Activated CD4-positive, alpha-beta T cell treated with anti-CD3 and anti-CD28 coated beads, Interleukin-2, amount 10 ng/mL, durations not matched to agents 7 days and 5 days (primary cell): ENCODE data around the gene DHX35. TPM values are rescaled to one million over a fixed set of nuclear protein-coding genes. Genes with fewer than 3 reads are reported as not detected.
"Not testable (repeated sequence)": the region's sequence is repeated elsewhere in the genome, so short reads cannot be mapped to it uniquely, and the experiment has no call there.

Source experiments
- CTCF ChIA-PET: fragments of 350-600 bp; sonication (Branson Sonifier 250); formaldehyde crosslinking; loops from one replicate; lab custom pipeline; 2021; ENCODE audit warnings: antibody characterized with exemption; lab: Charles Lee
- POLR2A ChIA-PET: fragments of 350-600 bp; sonication (Branson Sonifier 250); formaldehyde crosslinking; loops from one replicate; lab custom pipeline; 2021; ENCODE audit warnings: antibody characterized with exemption; lab: Charles Lee
- DNase-seq: peaks from one replicate; pipeline ENCODE4 v3.0.0-alpha.2; 2020
- H3K27ac Mint-ChIP-seq: one replicate; pipeline ENCODE4 v1.8.0; 2021; ENCODE audit warnings: mild to moderate bottlenecking, moderate library complexity, mixed read lengths
- H3K27me3 Mint-ChIP-seq: one replicate; pipeline ENCODE4 v1.8.0; 2021; ENCODE audit warnings: mixed read lengths
- H3K36me3 Mint-ChIP-seq: one replicate; pipeline ENCODE4 v1.8.0; 2021; ENCODE audit warnings: low read depth, mixed read lengths
- H3K4me1 Mint-ChIP-seq: one replicate; pipeline ENCODE4 v1.8.0; 2021; ENCODE audit warnings: mixed read lengths
- H3K4me3 Mint-ChIP-seq: one replicate; pipeline ENCODE4 v1.8.0; 2021; ENCODE audit warnings: mild to moderate bottlenecking, moderate library complexity, mixed read lengths
- H3K9me3 Mint-ChIP-seq: one replicate; pipeline ENCODE4 v1.8.0; 2021; ENCODE audit warnings: mixed read lengths
- total RNA-seq, 2 experiments: library from RNA; stranded (reverse); gene quantifications; one replicate each; pipeline ENCODE4 v1.2.3, GENCODE V29; 2021

The DHX35 gene
- total RNA-seq, 2 experiments from 2014 or later, result 8.8 to 10.3 TPM

GRCh38 chr20:38947931-38948362, 14.2 kb upstream of the DHX35 start:
- POLR2A ChIA-PET, result no interaction called here
- CTCF ChIA-PET, result no interaction called here
- Mint-ChIP-seq H3K27me3 (no peaks in the 10 kb centered on the region), H3K9me3 (no peaks in the 10 kb centered on the region), H3K4me3 (no peak overlapping the region), H3K4me1 (no peaks in the 10 kb centered on the region), H3K36me3 (peaks cover 67% of the 10 kb centered on the region), H3K27ac (no peak overlapping the region)
- DNase-seq, result no peak

- peaks cover 2% of the 10 kb centered on the region for H3K4me1 Mint-ChIP-seq
- H3K27me3 Mint-ChIP-seq, result no peaks in the 10 kb centered on the region
- H3K27ac Mint-ChIP-seq, result no peak overlapping the region
- POLR2A ChIA-PET, result no interaction called here
- H3K36me3 Mint-ChIP-seq, result peaks cover 61% of the 10 kb centered on the region
- no peak overlapping the region for H3K4me3 Mint-ChIP-seq
- H3K9me3 Mint-ChIP-seq, result no peaks in the 10 kb centered on the region
- DNase-seq, result no peak
- CTCF ChIA-PET, result interaction anchor here (0.9 to 1.5 kb wide), 4 partner anchors 9 to 27 kb away, joined by 3 to 5 read pairs (median 3); partner anchors contain the start of gene FAM83D
Measured at GRCh38 chr20:38950254-38950653, 11.9 kb upstream of the DHX35 start.

GRCh38 chr20:38951611-38952010, 10.5 kb upstream of the DHX35 start:
- ChIA-PET POLR2A (interaction anchor here (0.7 kb wide), 1 partner anchor 11 kb away, joined by 3 read pairs; the partner anchor contains the start of gene DHX35), CTCF (interaction anchor here (1.4 kb wide), 1 partner anchor 13 kb away, joined by 3 read pairs; no protein-coding TSS in a partner anchor)
- H3K36me3 Mint-ChIP-seq, result peaks cover 57% of the 10 kb centered on the region
- no peaks in the 10 kb centered on the region for H3K27me3 Mint-ChIP-seq
- peaks cover 2% of the 10 kb centered on the region for H3K4me1 Mint-ChIP-seq
- DNase-seq, result no peak
- H3K4me3 Mint-ChIP-seq, result no peak overlapping the region
- H3K9me3 Mint-ChIP-seq, result no peaks in the 10 kb centered on the region
- no peak overlapping the region for H3K27ac Mint-ChIP-seq

- Mint-ChIP-seq H3K27ac (no peak overlapping the region), H3K9me3 (no peaks in the 10 kb centered on the region), H3K36me3 (peaks cover 51% of the 10 kb centered on the region), H3K27me3 (no peaks in the 10 kb centered on the region), H3K4me3 (no peak overlapping the region), H3K4me1 (peaks cover 2% of the 10 kb centered on the region)
- POLR2A ChIA-PET, result no interaction called here
- CTCF ChIA-PET, result interaction anchor here (1.6 kb wide), 1 partner anchor 9 kb away, joined by 3 read pairs; no protein-coding TSS in a partner anchor
- no peak for DNase-seq
Measured at GRCh38 chr20:38952153-38952552, 10.0 kb upstream of the DHX35 start.

GRCh38 chr20:38953630-38954340, 8.4 kb upstream of the DHX35 start:
- ChIA-PET CTCF (interaction anchor here (1.6 kb wide), 1 partner anchor 8 kb away, joined by 3 read pairs; no protein-coding TSS in a partner anchor), POLR2A (no interaction called here)
- Mint-ChIP-seq H3K4me1 (peaks cover 2% of the 10 kb centered on the region), H3K27me3 (no peaks in the 10 kb centered on the region), H3K27ac (no peak overlapping the region), H3K9me3 (no peaks in the 10 kb centered on the region), H3K4me3 (no peak overlapping the region), H3K36me3 (peaks cover 37% of the 10 kb centered on the region)
- DNase-seq, result no peak

- Mint-ChIP-seq H3K9me3 (no peaks in the 10 kb centered on the region), H3K4me1 (peaks cover 13% of the 10 kb centered on the region), H3K36me3 (peaks cover 10% of the 10 kb centered on the region), H3K27me3 (no peaks in the 10 kb centered on the region), H3K4me3 (no peak overlapping the region), H3K27ac (no peak overlapping the region)
- ChIA-PET POLR2A (no interaction called here), CTCF (no interaction called here)
- DNase-seq, result no peak
Measured at GRCh38 chr20:38957235-38957876, 4.8 kb upstream of the DHX35 start.

- Mint-ChIP-seq H3K36me3 (peaks cover 7% of the 10 kb centered on the region), H3K9me3 (no peaks in the 10 kb centered on the region), H3K4me1 (peaks cover 16% of the 10 kb centered on the region), H3K4me3 (no peak overlapping the region), H3K27me3 (no peaks in the 10 kb centered on the region), H3K27ac (no peak overlapping the region)
- DNase-seq, result no peak
- ChIA-PET POLR2A (no interaction called here), CTCF (interaction anchor here (1.3 kb wide), 1 partner anchor 56 kb away, joined by 3 read pairs; no protein-coding TSS in a partner anchor)
Measured at GRCh38 chr20:38957915-38958485, 4.1 kb upstream of the DHX35 start.

GRCh38 chr20:38960187-38960687, 1.9 kb upstream of the DHX35 start:
- H3K36me3 Mint-ChIP-seq, H3K9me3 Mint-ChIP-seq, DNase-seq, H3K27ac Mint-ChIP-seq, POLR2A ChIA-PET, H3K27me3 Mint-ChIP-seq, H3K4me3 Mint-ChIP-seq: not testable (repeated sequence)
- peaks cover 31% of the 10 kb centered on the region for H3K4me1 Mint-ChIP-seq
- CTCF ChIA-PET, result interaction anchor here (1.0 to 3.3 kb wide), 2 partner anchors 22 to 90 kb away, joined by 4 to 17 read pairs; no protein-coding TSS in a partner anchor

- Mint-ChIP-seq H3K36me3 (peaks cover 5% of the 10 kb centered on the region), H3K27me3 (no peaks in the 10 kb centered on the region), H3K9me3 (no peaks in the 10 kb centered on the region), H3K4me1 (peaks cover 31% of the 10 kb centered on the region), H3K27ac (peak overlapping the region; percentile 94), H3K4me3 (peak overlapping the region; percentile 80)
- ChIA-PET POLR2A (interaction anchor here (1.0 kb wide), 1 partner anchor 18 kb away, joined by 3 read pairs; no protein-coding TSS in a partner anchor), CTCF (interaction anchor here (0.9 to 3.3 kb wide), 10 partner anchors 9 to 156 kb away, joined by 3 to 17 read pairs (median 4); partner anchors contain the start of genes FAM83D and PPP1R16B)
- DNase-seq, result peak; percentile 18
Measured at GRCh38 chr20:38961530-38962043, 557 bp upstream of the DHX35 start.

- H3K36me3 Mint-ChIP-seq, result peaks cover 5% of the 10 kb centered on the region
- peaks cover 31% of the 10 kb centered on the region for H3K4me1 Mint-ChIP-seq
- peak overlapping the region; percentile 80 for H3K4me3 Mint-ChIP-seq
- H3K27me3 Mint-ChIP-seq, result no peaks in the 10 kb centered on the region
- H3K9me3 Mint-ChIP-seq, result no peaks in the 10 kb centered on the region
- CTCF ChIA-PET, result interaction anchor here (1.1 to 3.3 kb wide), 7 partner anchors 17 to 87 kb away, joined by 3 to 17 read pairs (median 5); no protein-coding TSS in a partner anchor
- no peak for DNase-seq
- POLR2A ChIA-PET, result interaction anchor here (1.0 kb wide), 1 partner anchor 37 kb away, joined by 6 read pairs; the partner anchor contains the start of gene FAM83D
- peak overlapping the region; percentile 79 for H3K27ac Mint-ChIP-seq
Measured at GRCh38 chr20:38962928-38963401, 821 bp downstream of the DHX35 start.

GRCh38 chr20:38963745-38964144, 1.6 kb downstream of the DHX35 start:
- H3K27me3 Mint-ChIP-seq, result no peaks in the 10 kb centered on the region
- peaks cover 31% of the 10 kb centered on the region for H3K4me1 Mint-ChIP-seq
- H3K27ac Mint-ChIP-seq, result no peak overlapping the region
- peaks cover 5% of the 10 kb centered on the region for H3K36me3 Mint-ChIP-seq
- DNase-seq, result no peak
- CTCF ChIA-PET, result interaction anchor here (0.6 to 3.3 kb wide), 5 partner anchors 30 to 86 kb away, joined by 3 to 17 read pairs (median 3); no protein-coding TSS in a partner anchor
- H3K9me3 Mint-ChIP-seq, result no peaks in the 10 kb centered on the region
- POLR2A ChIA-PET, result no interaction called here
- no peak overlapping the region for H3K4me3 Mint-ChIP-seq

GRCh38 chr20:38965264-38965663, 3.1 kb downstream of the DHX35 start:
- Mint-ChIP-seq H3K27ac (no peak overlapping the region), H3K4me1 (peaks cover 31% of the 10 kb centered on the region), H3K36me3 (peaks cover 7% of the 10 kb centered on the region), H3K9me3 (no peaks in the 10 kb centered on the region), H3K4me3 (no peak overlapping the region), H3K27me3 (no peaks in the 10 kb centered on the region)
- DNase-seq, result no peak
- ChIA-PET CTCF (interaction anchor here (0.7 kb wide), 1 partner anchor 15 kb away, joined by 5 read pairs; no protein-coding TSS in a partner anchor), POLR2A (no interaction called here)
